NCI-H524 (cell line): ENCODE measurements around the gene LAMA4.
A peak's percentile ranks its signal among the peaks of the same experiment; 100 is the strongest.

Source experiments
- DNase-seq, 2 experiments: peaks; one replicate each; lab custom pipeline; 2025; lab: John Stamatoyannopoulos, UW

The LAMA4 gene

GRCh38 chr6:112096901-112097300 lies 157.5 kb downstream of the LAMA4 start:
- DNase-seq: no peak

DNA sequence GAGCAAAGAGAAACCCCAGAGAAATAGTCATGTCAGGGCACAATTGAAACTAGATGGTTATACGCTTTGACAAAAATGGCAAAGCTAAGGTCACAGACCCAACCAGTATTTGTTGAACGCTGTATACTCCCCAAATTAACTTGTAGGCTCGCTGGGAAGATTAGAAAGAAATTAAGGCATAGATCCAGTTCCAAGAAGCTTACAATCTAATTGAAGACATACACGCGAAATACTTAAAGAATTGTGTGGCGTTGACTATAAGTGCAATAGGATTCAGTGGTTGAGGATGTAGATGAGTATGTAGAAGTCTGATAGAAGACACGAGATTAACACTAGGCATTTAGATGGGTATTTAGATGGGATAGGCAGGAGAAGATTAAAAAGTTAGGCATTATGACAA lies 166.5 kb downstream of the LAMA4 start:
- peak in 1 of 2 experiments; percentile 17 for DNase-seq

GRCh38 chr6:112087136-112087911 lies 167.0 kb downstream of the LAMA4 start, which contains the start of the genes FAM229B and TUBE1:
Gene FAM229B (plus strand): TSS chr6:112087591. CDS start chr6:112099284, 11,693 bp downstream.
Gene TUBE1 (minus strand): TSS chr6:112087482. CDS start chr6:112087434, 48 bp downstream.
- DNase-seq: peak; percentile 92 to 97

DNA sequence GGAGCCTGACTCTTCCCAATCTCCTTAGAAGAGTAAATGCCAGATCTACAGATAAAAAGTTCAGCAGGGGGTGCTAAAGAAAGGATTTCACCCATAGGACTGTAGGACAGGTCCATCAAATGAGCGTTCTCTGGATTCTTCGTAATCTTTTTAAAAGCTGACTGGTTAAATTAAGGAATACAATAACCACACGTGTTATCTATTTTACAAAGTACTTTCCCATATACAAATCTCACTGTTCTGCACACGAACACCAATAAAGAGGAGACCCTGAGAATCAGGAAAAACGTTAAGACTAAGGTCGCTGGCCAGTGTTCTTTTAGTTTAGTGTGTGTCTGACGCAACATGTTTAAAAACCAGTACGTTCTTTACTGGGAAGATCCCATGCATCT lies 167.6 kb downstream of the LAMA4 start:
- DNase-seq: peak; percentile 19 to 63

DNA sequence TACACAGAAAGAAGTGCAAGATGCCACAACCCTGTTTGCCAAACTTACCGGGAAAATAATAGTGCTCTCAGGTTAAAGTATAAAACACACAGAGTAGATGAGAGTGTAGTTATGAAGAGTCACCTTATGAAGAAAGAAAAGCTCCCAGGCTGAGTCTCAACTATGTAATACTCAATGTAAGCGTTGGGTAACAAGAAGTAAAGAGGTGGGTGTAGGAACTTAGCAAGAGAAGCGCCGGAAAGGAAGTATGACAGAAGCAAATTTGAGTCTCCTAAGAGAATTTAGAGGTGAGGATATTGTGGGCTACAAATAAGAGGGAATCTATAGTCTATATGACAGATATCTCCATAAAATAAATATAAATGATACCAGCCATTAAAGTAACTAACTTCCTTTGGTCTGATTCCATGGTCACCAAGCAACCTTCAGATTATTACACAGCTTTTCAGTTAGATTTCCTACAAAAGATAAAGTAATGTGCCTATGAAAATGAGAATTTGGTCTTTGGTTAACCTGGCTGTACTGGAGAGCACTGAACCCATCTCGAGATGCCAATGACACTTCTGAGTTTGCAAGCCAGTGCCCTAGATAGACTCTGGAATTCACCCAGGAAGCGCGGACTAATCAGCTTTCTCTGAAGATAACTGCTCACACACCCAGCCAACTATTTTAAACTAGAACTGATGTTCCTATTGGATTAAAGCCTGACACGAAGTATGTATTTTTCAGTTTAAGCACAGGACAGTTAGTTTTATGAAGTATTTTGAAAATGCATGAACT lies 168.9 kb downstream of the LAMA4 start:
- no peak for DNase-seq

GRCh38 chr6:112081569-112081968 lies 172.8 kb downstream of the LAMA4 start:
- DNase-seq: no peak

- DNase-seq: peak in 1 of 2 experiments; percentile 13
Measured at GRCh38 chr6:112066606-112067005, 187.8 kb downstream of the LAMA4 start.

DNA sequence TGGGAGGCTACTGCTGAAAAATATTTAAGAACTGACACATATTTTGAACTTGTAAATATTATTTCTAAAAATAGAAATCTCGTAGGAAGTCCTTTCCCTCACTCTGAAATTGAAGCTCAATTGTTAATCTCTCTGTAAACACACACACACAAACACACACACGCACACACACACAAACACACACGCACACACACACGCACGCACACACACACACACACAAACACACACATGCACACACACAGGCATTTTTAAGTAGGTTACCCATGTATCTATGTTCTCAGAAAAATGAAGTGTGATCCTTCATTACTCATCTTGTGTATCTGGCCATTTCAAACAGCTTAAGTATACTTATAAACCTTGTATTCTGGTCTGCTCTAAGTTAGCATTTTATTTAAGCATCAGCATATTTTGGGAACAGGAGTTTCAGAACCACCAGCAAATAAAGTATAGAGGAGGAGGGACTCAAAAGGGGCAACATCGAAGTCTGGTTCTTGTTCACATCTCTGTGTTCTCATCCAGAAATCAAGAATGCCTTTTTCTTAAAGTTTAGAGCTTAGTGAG lies 188.9 kb downstream of the LAMA4 start:
- no peak for DNase-seq

DNA sequence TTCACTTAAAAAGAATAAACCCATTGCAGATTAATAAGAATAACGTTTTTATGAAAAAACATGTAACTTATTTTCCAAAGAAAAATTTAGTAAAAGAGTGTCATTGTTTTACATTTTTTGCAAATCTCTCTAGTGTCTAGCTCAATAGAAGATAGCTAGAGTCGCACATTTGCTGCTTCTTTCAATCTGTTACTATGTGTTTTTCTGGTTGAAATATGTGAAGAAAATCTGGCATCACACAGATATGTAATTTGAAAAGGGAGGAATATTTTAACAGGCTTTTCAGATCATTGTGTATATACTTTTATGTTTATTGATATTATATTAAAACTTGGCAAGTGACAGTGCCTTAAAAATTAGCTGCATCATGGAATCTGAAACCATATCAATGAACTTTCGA lies 191.4 kb downstream of the LAMA4 start:
- no peak for DNase-seq

GRCh38 chr6:112061605-112062004 lies 192.8 kb downstream of the LAMA4 start:
- DNase-seq: no peak
